ENCODE data around the gene TPRN. TPM values are rescaled to one million over a fixed set of nuclear protein-coding genes. Genes with fewer than 3 reads are reported as not detected.

The TPRN gene
- total RNA-seq, 1 experiment from 2014 or later, result 7.4 TPM

GRCh38 chr9:137191245-137191644 is 9.3 kb downstream of the TPRN start:
- no peak for DNase-seq (ENCODE audit: extremely low read depth, low read depth)

GRCh38 chr9:137190315-137190856 is 10.2 kb downstream of the TPRN start:
- no peak for DNase-seq (ENCODE audit: extremely low read depth, low read depth)

- DNase-seq (ENCODE audit: extremely low read depth, low read depth), result no peak
Observed at GRCh38 chr9:137189297-137190295, 10.9 kb downstream of the TPRN start.

GRCh38 chr9:137188490-137189296 is 11.8 kb downstream of the TPRN start, which contains the start of the genes ANAPC2 and SSNA1:
TSS of gene ANAPC2 (minus strand) at chr9:137188560. CDS start at chr9:137188532, 28 bp downstream.
TSS of gene SSNA1 (plus strand) at chr9:137188676. CDS start at chr9:137188727, 51 bp downstream.
- DNase-seq (ENCODE audit: extremely low read depth, low read depth), result peak; percentile 93

GRCh38 chr9:137188086-137188489 is 12.5 kb downstream of the TPRN start:
- DNase-seq (ENCODE audit: extremely low read depth, low read depth), result no peak

- DNase-seq (ENCODE audit: extremely low read depth, low read depth), result no peak
Observed at GRCh38 chr9:137187386-137187785, 13.2 kb downstream of the TPRN start.

- DNase-seq (ENCODE audit: extremely low read depth, low read depth), result no peak
Observed at GRCh38 chr9:137186385-137186784, 14.2 kb downstream of the TPRN start.

GRCh38 chr9:137185921-137186320 is 14.6 kb downstream of the TPRN start:
- DNase-seq (ENCODE audit: extremely low read depth, low read depth), result no peak

- DNase-seq (ENCODE audit: extremely low read depth, low read depth), result no peak
Observed at GRCh38 chr9:137184881-137185660, 15.5 kb downstream of the TPRN start.

- DNase-seq (ENCODE audit: extremely low read depth, low read depth), result no peak
Observed at GRCh38 chr9:137183980-137184595, 16.5 kb downstream of the TPRN start.

GRCh38 chr9:137182836-137183235 is 17.7 kb downstream of the TPRN start:
- no peak for DNase-seq (ENCODE audit: extremely low read depth, low read depth)

GRCh38 chr9:137181680-137182079 is 18.9 kb downstream of the TPRN start:
- DNase-seq (ENCODE audit: extremely low read depth, low read depth), result no peak

GRCh38 chr9:137180491-137180890 is 20.1 kb downstream of the TPRN start:
- DNase-seq (ENCODE audit: extremely low read depth, low read depth), result no peak

- DNase-seq (ENCODE audit: extremely low read depth, low read depth), result no peak
Observed at GRCh38 chr9:137179761-137180160, 20.8 kb downstream of the TPRN start.

- DNase-seq (ENCODE audit: extremely low read depth, low read depth), result no peak
Observed at GRCh38 chr9:137178939-137179630, 21.5 kb downstream of the TPRN start.

- no peak for DNase-seq (ENCODE audit: extremely low read depth, low read depth)
Observed at GRCh38 chr9:137178201-137178938, 22.2 kb downstream of the TPRN start.

- DNase-seq (ENCODE audit: extremely low read depth, low read depth), result peak; percentile 37
Observed at GRCh38 chr9:137176302-137177182, 24.0 kb downstream of the TPRN start.

All from NCI-H460 (cell line).